Measurements from ENCODE around the gene RNF2. TPM values are rescaled to one million over a fixed set of nuclear protein-coding genes. Genes with fewer than 3 reads are reported as not detected.

The RNF2 gene
- total RNA-seq, 2 experiments from 2014 or later, result 17.8 to 24.7 TPM

- Histone ChIP-seq H3K79me2 (ENCODE audit: insufficient read depth, low read depth, low read length) (no peaks in the 10 kb centered on the region), H3K27ac (ENCODE audit: low read depth, low read length, poor library complexity, severe bottlenecking) (no peak overlapping the region), H3K9me2 (ENCODE audit: insufficient read depth, low read length) (no peaks in the 10 kb centered on the region), H4K20me1 (ENCODE audit: insufficient read depth, low read length) (no peaks in the 10 kb centered on the region), H3K4me1 (ENCODE audit: insufficient read depth, low read length, poor library complexity, severe bottlenecking) (no peaks in the 10 kb centered on the region), H3K4me3 (ENCODE audit: low read depth, low read length, poor library complexity, severe bottlenecking) (no peak overlapping the region), H3K4me2 (ENCODE audit: low read length) (no peak overlapping the region), H2AFZ (ENCODE audit: low read length) (no peak overlapping the region), H3K36me3 (ENCODE audit: insufficient read depth, low read length) (peaks cover 55% of the 10 kb centered on the region), H3K9me3 (ENCODE audit: low read length) (no peaks in the 10 kb centered on the region)
- DNase-seq (ENCODE audit: low spot score), result no peak
- ChIA-PET CTCF (ENCODE audit: unreplicated experiment) (no interaction called here), POLR2A (no interaction called here)
- BruUV-seq (replicated peaks), result no TSS peak
- TF ChIP-seq CTCF (conservative IDR thresholded peaks at IDR 0.05; ENCODE audit: low read length) (no peak), EZH2phosphoT487 (IDR thresholded peaks at IDR 0.05; ENCODE audit: borderline replicate concordance, low read depth, low read length) (no peak)
- intact Hi-C loops (cut with micrococcal nuclease; ENCODE audit: unreplicated experiment), result no loop called here
Measured at GRCh38 chr1:185129708-185130107, 84.3 kb downstream of the RNF2 start.

- ChIA-PET POLR2A (interaction anchor here (1.1 kb wide), 1 partner anchor 19 kb away, joined by 3 read pairs; no protein-coding TSS in a partner anchor), CTCF (ENCODE audit: unreplicated experiment) (no interaction called here)
- no TSS peak for BruUV-seq (replicated peaks)
- Histone ChIP-seq H3K4me2 (ENCODE audit: low read length) (no peak overlapping the region), H3K36me3 (ENCODE audit: insufficient read depth, low read length) (peaks cover 57% of the 10 kb centered on the region), H2AFZ (ENCODE audit: low read length) (no peak overlapping the region), H3K79me2 (ENCODE audit: insufficient read depth, low read depth, low read length) (no peaks in the 10 kb centered on the region), H3K9me3 (ENCODE audit: low read length) (no peaks in the 10 kb centered on the region), H3K9me2 (ENCODE audit: insufficient read depth, low read length) (no peaks in the 10 kb centered on the region), H4K20me1 (ENCODE audit: insufficient read depth, low read length) (no peaks in the 10 kb centered on the region), H3K4me1 (ENCODE audit: insufficient read depth, low read length, poor library complexity, severe bottlenecking) (no peaks in the 10 kb centered on the region), H3K27ac (ENCODE audit: low read depth, low read length, poor library complexity, severe bottlenecking) (no peak overlapping the region), H3K4me3 (ENCODE audit: low read depth, low read length, poor library complexity, severe bottlenecking) (no peak overlapping the region)
- TF ChIP-seq CTCF (conservative IDR thresholded peaks at IDR 0.05; ENCODE audit: low read length) (no peak), EZH2phosphoT487 (IDR thresholded peaks at IDR 0.05; ENCODE audit: borderline replicate concordance, low read depth, low read length) (no peak)
- DNase-seq (ENCODE audit: low spot score), result no peak
- intact Hi-C loops (cut with micrococcal nuclease; ENCODE audit: unreplicated experiment), result no loop called here
Measured at GRCh38 chr1:185132534-185132933, 87.2 kb downstream of the RNF2 start.

GRCh38 chr1:185137896-185138545 is 92.7 kb downstream of the RNF2 start:
- Histone ChIP-seq H3K9me2 (ENCODE audit: insufficient read depth, low read length) (no peaks in the 10 kb centered on the region), H3K4me2 (ENCODE audit: low read length) (no peak overlapping the region), H3K36me3 (ENCODE audit: insufficient read depth, low read length) (peaks cover 55% of the 10 kb centered on the region), H3K9me3 (ENCODE audit: low read length) (no peaks in the 10 kb centered on the region), H3K79me2 (ENCODE audit: insufficient read depth, low read depth, low read length) (no peaks in the 10 kb centered on the region), H3K4me1 (ENCODE audit: insufficient read depth, low read length, poor library complexity, severe bottlenecking) (no peaks in the 10 kb centered on the region), H2AFZ (ENCODE audit: low read length) (no peak overlapping the region), H4K20me1 (ENCODE audit: insufficient read depth, low read length) (no peaks in the 10 kb centered on the region), H3K27ac (ENCODE audit: low read depth, low read length, poor library complexity, severe bottlenecking) (no peak overlapping the region), H3K4me3 (ENCODE audit: low read depth, low read length, poor library complexity, severe bottlenecking) (no peak overlapping the region)
- TF ChIP-seq CTCF (conservative IDR thresholded peaks at IDR 0.05; ENCODE audit: low read length) (no peak), EZH2phosphoT487 (IDR thresholded peaks at IDR 0.05; ENCODE audit: borderline replicate concordance, low read depth, low read length) (no peak)
- intact Hi-C loops (cut with micrococcal nuclease; ENCODE audit: unreplicated experiment), result no loop called here
- no TSS peak for BruUV-seq (replicated peaks)
- ChIA-PET POLR2A (interaction anchor here (0.6 kb wide), 2 partner anchors 38 to 234 kb away, joined by 3 to 6 read pairs; no protein-coding TSS in a partner anchor), CTCF (ENCODE audit: unreplicated experiment) (no interaction called here)
- DNase-seq (ENCODE audit: low spot score), result no peak

All from OCI-LY7 (cell line).